Midbrain (tissue), 1 donor: Measurements from ENCODE around the gene NCAM1.

Experiments
- DNase-seq: peaks from one replicate; lab custom pipeline; 2025; lab: John Stamatoyannopoulos, UW

NCAM1 gene

DNA sequence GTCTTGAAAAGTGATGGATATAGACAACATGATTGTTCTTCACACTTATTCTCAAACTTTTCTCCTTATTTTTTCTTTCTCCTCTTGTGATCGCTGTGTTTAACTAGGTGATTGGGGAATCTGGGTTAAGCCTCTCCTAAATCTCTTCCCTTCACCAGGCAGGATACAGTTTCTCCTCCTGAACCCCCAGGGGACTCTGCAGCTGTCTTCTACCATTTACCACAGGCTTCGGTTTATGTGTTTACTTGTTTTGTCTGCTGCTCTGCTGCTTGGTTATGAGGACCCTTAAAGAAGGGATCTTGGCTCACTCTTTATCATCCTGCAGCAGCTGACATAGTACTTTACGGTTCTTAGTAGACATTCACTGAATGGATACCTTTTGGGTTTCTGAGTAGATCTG is 124.2 kb downstream of the NCAM1 start:
- DNase-seq: no peak

DNA sequence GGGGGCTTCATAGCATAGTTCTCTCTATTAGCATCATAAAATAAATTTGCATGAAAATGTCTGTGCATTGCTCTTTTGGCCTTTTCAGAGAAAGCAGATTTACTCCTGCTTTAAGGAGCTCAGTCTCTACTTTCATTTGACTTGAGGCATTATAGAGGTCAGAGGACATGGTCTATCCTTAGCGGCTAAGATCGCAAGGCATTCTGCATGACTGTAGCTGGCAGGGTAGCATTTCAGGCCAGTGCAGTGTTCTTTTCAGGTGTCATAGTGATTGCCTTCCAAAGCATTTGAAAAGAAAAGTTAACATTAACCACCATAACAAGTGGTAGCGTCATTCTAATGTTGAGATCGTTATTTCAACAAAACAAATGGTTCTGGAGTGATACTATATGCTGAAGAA is 126.5 kb downstream of the NCAM1 start:
- no peak for DNase-seq

DNA sequence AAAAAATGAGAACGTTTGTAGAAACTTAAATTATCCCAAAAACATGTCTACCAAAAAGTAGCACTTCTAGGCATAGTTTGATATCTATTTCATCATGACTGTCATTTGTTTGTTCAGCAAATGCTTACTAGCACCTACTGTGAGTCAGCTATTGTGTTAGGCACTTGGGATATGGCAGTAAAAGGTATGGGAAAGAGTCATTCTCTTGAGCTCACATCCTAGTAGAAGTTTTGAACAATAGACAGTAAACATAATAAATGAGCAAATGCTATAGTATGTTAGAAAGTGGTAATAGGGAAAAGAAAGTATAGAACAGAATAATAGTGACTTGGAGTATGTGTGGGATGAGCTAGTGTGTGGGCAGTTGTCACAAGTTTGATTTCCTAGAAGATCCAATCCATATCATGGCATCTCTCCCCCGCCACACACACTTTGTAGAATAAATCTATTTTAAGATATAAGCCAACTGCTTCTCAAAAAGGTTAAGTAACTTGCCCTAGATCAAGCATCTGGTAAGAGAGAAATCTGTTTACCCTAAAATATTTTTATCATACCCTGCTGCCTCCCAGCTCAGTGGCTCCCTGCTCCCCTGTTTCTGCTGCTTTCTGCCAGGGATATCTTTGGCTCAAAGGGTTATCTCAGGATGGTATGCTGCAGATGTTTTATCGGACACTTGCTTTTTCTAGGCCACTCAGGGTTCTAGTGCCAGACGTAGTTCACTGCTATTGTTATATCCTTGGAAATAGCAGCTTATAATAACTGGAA is 129.7 kb downstream of the NCAM1 start:
- DNase-seq: no peak

DNA sequence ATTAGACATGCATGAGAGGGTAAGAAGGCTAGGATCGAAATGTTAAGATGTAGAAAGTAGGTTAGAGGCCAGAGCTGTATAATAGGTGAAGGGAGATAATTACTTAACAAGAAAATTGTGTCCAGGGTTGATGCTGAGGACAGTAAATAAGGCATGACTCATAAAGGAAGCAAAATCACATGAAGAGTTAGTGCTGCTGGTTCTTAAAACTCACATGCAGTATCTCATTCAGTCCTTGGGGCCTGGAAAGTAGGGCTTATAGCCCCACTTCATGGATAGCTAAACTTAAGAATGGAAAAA is 130.2 kb downstream of the NCAM1 start:
- DNase-seq: no peak

DNA sequence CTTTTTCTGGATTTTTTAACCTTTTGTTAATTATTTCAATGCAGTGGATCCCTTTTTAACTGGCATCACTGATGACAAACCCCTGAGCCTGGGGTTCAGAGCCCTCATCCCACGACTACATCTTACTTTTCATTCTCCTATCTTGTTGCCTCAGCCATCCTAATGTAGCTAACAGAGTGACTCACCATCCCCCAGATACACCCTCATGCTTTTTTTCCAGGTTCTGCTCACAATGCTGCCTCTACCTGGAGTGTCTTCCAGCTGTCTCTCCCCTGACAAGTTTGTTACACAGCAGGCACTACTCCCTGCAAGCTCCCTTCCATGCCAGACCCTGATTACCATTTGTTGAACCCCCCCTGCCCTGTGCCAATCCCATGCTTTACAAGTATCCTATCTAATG is 135.4 kb downstream of the NCAM1 start:
- DNase-seq: no peak

DNA sequence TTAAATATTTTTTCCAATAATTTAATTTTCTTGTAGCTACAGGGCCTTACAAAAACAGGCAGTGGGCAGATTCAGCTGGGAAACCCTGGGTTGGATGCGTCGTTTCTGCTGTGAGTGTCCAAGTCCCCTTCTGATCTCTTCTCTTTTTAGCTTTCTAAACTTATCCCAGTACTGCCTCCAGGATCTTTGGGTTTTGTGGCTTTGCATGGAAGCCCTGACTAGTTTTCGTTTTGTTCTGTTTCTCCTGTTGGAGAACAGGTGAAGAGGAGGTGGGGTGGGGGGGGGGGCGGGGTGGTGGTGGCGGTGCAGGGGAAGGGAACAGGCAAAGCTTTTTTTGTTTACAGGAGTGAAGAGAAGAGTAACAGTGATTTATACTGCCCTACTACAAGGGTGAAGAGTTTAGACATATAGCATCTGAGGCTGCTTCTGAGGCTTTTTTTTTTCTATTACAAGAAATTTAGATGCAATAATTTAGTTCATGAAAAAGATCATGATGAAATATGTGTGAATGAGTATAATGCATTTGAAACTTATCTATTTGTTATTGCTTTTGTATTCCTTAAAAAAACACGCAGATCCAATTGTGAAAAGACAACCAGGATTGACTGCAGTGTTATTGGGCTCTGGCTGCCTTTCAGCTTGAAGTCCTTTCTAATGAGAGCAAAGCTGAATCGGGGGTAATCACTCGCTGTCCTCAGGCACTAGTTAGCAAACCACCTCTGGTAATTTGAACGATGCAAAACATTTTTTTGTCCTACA is 142.9 kb downstream of the NCAM1 start:
- DNase-seq: peak; percentile 37

DNA sequence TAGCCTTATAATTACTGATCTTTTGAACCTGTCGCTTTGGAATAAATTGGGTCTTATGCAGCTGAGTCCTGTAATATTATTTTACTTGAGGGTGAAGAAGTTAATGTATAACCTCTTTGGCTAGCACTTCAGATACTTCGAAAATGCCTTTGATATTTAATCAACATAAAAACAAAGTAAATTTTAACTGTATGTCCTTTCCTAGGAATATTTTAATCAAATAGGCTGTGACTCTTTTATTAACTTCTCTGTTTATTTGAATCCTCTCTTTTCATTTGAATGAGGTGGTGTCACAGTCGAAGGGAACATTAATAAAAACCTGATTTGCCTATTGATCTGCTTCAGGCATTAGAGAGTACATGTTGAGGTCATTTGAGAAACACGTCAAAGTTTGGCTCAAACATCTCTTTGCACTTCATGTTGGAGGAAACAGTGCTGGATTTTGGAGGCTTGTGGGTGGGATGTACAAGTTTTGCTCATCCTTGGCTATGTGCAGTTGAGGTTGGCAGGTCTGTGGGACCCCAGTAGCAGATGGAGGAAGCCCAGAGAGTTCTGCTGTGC is 143.6 kb downstream of the NCAM1 start:
- no peak for DNase-seq

DNA sequence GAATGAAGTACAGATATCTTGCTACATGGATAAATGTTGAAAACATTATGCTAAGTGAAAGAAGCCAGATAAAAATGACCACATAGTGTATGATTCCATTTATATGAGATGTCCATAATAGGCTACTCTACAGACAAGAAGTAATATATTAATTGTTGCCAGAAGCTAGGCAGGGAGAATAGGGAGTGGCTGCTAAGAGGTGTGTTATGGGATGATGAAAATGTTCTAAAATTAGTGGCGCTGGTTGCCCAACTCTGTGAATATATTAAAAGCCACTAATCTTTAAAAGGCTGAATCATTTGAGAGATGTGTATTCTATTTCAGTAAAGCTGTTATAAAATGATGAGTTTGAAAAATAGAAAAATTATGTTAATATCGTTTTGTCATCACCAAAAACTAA is 144.4 kb downstream of the NCAM1 start:
- DNase-seq: no peak

DNA sequence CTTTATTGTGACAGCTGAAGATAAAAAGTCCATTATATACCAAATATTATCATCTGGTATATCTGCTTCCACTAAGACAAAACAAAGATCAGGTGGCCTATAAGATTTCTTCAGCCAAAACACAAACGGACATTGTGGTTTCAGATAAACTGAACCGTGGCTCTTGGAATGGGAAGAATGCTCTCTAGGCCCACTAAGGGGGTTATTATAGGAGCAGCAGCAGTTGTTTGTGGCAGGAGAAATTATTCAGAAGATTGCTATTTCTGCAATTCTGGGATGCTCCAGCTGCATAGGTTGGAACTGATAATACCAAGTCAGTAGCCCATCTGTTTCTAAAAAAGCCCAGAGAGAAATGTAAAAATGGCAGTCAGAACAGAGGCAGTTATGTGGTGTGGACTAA is 145.3 kb downstream of the NCAM1 start:
- no peak for DNase-seq

DNA sequence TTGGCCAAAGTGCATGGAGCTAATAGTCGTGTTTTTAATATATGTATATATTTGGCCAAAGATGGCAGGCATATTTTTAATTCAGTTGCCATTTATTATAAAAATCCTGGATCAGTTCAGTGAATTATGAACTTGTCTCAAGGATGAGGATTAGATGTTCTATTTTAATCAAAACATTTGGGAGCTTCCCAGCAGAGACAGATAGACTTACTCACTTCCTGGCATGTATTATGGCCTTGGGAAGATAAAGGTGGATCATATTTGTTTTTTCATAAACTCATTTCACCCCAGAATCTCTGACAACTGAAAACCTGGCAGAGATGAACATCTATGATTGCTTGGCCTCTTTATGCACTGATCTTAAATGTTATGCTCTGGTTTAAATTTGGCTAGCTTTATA is 148.8 kb downstream of the NCAM1 start:
- DNase-seq: no peak

DNA sequence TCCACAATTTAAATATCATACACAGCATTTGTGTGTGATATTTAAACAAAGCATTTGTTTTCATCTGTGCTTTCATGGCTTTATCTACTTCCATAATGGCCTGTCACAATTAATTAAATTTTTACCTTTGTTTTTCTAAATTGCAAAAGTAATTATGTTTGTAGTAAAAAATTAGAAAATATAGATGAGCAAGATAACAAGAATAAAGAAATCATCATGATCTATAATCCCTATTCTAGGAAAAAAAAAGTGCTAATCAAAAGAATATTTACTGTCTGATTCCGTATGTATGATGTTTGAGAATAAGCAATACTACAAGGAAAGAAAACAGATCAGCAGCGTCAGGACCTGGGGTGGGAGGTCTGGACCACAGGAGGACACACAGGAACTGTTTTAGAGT is 149.9 kb downstream of the NCAM1 start:
- no peak for DNase-seq

DNA sequence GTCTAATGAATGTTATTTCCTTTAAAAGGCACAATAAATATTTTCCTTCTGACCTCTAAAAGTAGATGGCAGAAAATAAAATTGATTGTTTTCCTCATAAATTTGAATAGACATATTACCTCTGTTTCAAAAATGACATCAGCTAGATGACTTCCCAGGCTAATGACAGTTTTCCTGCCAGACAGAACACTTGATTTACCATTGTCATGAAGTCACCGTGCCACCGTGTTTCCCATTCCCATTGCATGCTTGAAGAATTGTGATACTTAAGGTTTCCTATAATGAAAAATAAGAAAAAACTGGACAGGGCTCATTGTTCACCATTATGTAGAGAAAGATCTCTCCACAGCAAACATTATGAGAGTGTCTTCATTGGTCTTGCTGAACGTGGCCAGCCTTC is 151.1 kb downstream of the NCAM1 start:
- DNase-seq: no peak

DNA sequence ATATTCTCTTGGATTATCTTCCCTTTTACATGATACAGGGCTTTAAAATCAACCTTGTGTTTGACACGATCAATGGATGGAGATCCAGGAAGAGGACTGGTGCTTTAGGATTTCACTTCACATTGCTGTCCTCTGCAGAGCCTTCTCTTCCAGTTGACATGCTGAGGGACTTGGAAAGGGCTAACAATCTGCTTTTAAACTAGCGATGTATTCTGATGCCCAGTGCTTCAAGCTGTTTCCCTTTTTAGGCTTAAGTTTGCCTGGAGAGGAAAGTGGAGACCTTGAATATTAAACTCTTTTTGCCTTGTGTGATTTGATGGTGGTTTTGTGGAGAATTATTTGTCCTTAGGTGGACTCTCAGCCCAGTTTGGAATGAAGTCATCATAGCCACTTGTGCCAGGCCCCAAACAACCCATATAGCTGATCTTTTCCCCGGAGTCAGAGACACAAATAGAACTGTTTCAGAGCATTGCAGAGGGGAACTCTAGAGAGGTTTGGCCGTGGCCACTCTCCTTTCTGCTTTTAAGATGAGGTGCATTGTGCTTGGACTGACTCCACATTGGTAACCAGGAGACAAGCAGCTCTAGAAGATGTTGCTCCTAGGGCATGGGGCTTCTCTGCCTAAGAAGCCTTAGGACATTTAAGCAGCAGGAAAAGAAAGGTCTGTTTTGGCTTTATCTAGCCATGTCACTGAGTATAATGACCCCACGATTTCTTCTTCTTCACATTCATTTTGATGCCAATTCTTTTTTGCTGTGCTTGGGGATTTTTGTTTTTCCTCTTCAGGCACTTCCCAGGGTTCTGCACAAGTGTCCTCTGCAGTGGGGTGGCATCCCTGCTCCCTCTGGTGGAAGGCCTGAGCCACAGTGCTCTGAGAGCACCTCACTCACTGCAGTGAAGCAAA is 152.8 kb downstream of the NCAM1 start:
- DNase-seq: peak; percentile 77

DNA sequence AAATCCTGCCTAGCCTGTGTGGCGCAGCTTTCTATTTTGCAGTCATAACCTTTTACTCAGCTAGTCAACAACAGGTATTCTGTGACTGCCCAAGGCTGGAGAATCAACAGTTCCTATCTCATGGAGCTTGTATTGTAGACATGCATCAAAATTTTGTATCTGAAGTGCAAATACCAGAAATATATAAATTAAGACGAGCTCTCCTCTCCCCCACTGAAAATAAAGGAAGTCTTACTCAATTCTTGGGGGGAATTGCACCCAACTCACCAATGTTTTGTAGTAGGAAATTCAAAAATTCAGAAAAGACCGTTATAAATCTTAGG is 153.4 kb downstream of the NCAM1 start:
- DNase-seq: no peak

DNA sequence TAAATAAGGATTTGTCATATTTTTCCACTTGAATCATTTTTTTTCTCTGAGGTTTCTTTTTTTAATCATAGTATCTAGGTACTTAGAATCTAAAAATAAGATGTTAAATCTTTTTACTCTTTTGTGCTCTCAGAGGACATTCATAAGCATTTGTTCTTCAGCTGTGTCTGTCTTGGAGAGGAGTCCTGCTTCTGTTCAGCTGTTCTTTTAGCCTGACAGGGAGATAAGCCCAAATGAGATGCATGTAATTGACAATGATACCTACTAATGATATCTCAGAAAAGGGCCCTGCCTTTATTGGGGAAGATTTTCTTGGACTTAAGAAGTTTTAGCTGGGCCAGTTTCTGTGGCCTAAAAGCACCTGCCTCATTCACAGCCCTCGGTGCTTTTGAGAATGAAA is 156.9 kb downstream of the NCAM1 start:
- no peak for DNase-seq

DNA sequence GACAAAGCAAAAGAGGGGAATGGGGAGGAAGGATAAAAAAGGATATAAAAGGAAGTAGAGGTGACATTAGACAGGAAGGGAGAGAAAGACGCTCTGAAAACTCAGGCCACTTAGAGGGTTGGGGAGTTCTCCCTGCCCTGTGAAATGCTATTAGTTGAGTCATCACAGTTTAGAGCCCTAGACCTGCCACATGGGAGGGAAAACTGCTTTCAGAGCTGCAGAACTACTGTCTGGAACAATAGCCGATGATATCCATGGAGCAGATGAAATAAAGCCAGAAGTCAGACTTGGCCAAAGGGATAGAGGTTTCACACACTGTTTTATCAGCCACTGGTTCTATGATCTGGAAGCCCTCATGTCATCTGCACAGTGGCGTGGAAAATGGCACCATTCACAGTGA is 157.9 kb downstream of the NCAM1 start:
- peak; percentile 11 for DNase-seq

DNA sequence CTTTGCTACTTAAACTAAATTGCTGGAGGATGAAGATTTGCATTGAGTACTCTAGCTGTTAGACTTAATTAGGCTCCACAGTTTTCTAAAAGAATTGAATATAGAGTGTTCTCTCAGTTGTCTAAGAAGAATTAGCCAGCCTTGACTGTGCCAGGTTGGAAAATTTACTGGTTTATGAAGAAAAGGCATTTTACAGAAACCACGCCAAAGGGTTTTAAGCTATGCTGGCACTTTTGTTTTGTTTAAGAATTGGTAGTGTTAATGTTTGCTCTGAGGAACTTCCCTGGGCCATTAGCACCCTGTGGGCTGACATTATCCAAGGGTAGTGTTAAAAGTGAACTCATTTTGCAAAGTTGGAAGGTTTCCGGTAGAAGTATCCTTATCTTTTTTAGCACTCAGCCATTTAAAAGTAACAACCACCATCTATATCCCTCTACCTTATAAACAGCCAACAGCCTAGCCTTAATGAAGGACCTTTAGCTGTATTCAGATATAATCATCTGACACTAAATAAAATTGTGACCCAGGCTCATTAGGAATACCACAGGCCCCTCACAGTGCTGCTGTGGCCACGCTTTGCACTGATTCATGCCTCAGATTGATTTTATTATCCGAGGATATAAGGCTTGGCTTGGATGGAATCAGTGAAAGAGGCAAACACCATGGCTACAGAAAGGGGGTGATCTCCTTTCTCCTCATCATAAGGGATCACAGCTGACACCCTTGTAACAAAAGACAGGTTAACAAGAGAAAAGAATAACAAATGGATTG is 158.9 kb downstream of the NCAM1 start:
- no peak for DNase-seq

DNA sequence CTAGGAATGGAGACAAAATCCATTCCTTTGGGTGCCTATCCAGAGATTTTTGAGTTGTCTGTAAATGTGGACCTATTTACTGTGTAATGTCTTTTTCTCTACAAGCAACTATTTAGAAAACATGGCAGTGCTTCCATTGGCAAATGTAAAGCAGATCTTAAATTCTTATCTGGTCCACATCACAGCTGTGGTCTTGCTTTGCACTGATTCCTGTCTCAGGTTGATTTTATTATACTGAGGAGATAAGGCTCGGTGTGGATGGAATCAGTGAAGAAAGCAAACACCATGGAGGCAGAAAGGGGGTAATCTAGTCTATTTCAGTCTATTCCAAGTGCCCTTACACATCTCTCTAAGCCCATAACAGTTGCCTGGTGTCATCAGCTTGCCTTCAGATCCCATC is 160.5 kb downstream of the NCAM1 start:
- DNase-seq: no peak

DNA sequence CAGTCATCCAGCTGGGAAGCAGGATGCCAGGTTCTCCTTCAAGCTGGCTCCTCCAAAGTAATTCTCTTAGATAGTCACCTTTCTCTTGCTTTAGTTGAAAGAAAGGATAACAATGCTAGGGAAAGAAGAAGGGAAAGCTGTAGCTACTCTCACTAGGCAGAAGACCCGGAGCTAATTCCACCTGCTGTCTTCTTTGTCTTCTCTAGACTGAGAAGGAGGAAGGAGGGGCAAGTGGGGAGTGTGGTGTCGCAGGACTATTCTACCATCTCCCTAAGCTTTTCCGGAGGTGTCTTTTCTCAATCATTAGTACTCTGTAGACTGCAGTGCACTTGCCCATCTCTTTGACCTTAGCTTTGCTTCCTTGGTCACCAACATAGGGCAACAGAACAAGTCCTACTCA is 162.8 kb downstream of the NCAM1 start:
- DNase-seq: no peak

DNA sequence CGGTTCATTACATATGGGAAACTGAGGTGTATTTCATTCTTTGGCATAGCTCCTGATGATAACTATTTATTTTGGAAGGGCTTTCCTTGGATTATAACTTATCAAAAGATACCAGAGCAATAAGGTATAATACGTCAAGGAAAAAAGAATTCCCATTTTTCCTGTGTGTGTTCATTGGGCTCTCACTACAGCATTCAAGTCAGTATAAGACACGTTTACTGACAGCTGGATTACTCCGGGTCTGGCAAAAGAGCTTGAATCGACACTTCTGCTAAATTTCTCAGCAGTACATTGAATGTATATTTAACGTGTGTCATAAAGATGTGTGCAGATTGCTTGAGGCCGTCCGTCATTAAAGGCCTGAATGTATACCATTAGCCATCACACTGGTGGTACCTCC is 163.4 kb downstream of the NCAM1 start:
- no peak for DNase-seq

DNA sequence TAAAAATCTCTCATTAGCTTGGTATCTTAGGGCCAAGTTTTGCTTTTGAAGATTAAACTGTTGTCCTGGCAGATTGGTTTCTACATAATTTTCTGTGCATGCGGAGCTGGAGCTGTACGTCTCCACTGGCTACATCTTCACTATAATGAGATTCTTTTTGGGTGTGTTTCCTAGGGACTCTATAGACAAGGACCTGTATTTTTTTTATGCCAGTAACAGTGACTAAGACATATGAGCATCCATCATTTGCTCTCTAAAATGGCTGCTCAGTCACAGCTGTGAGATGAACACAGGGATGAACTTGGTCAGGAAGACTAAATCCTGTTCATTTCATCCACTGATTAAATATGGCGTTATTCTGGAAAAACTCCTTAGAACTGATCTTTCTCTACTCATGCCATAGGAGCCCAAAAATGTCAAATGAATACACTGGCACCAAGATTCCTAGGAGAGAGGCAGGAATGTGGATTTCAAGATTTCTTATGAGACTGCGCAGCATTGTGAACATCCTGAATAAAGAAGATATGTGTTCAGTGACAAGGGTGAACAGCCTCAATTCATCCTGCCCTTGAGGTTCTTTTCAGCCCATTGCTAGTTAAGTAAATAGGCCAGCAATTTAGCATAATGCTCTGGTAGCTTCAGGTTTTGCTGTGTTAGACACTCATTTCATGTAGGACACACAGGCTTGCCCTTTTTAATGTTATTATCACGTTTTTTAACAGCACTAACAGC is 168.2 kb downstream of the NCAM1 start:
- no peak for DNase-seq
